UCSD-AML1 (cell line): ENCODE measurements around the gene PDLIM7.

ENCODE experiments used
- DNase-seq: peaks from one replicate; lab custom pipeline; 2025; ENCODE audit not compliant: unreplicated experiment; lab: John Stamatoyannopoulos, UW

The PDLIM7 gene

DNA sequence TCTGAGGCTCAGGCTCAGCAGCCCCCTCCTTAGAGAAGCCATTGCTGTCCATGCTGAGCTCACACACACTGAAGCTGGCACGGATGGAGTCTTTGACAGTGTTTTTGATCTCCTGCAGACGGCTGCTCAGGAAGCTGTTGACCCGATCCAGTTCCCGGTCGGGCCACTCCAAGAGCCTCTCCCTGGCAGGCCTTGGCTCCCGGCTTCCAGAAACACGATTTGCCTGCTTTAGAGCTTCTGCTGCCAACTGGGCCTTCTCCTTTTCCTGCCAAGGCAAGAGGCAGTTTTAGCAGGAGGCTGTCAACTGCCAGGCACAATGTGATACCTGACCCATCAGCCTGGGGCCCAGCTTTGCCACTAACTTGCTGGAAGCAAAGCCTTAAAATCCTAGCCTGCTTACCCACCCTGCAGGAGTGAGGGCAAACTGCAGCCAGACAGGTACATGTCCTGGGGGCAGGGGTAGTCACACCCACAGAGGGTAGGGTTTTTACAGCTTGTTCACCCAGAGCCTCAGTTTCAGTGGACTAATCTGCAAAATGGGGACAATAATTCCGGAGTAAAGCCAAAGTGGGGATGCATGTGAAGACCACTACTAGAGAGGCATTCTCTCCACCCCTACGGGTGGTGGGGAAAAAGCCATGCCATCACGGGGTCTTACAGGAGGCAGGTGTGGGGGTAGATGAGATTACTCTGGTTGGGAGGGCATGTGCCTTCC lies 27.7 kb upstream of the PDLIM7 start:
- DNase-seq, result no peak

DNA sequence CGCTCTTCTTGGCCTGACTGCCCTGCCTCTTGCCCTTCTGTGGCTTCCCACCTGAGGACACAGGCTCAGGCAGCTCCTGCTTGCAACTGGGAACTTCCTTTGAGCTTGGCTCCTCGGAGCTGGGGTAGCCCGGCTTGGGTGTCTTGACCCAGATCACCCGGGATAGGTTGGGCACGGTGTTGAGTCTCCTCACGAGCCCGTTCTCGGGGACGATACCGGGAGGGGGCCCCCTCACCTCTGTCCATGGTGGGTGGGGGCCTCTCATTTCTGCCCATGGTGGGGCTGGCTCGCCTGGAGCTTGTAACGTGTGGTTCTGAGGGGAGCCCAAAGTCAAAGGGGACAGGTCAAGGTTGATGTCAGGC lies 27.1 kb upstream of the PDLIM7 start:
- no peak for DNase-seq

GRCh38 chr5:177523711-177524538 lies 26.5 kb upstream of the PDLIM7 start:
- DNase-seq, result no peak

- no peak for DNase-seq
These were observed 23.6 kb upstream of the PDLIM7 start for GRCh38 chr5:177520916-177521513.

GRCh38 chr5:177520271-177520670 lies 22.9 kb upstream of the PDLIM7 start:
- no peak for DNase-seq

DNA sequence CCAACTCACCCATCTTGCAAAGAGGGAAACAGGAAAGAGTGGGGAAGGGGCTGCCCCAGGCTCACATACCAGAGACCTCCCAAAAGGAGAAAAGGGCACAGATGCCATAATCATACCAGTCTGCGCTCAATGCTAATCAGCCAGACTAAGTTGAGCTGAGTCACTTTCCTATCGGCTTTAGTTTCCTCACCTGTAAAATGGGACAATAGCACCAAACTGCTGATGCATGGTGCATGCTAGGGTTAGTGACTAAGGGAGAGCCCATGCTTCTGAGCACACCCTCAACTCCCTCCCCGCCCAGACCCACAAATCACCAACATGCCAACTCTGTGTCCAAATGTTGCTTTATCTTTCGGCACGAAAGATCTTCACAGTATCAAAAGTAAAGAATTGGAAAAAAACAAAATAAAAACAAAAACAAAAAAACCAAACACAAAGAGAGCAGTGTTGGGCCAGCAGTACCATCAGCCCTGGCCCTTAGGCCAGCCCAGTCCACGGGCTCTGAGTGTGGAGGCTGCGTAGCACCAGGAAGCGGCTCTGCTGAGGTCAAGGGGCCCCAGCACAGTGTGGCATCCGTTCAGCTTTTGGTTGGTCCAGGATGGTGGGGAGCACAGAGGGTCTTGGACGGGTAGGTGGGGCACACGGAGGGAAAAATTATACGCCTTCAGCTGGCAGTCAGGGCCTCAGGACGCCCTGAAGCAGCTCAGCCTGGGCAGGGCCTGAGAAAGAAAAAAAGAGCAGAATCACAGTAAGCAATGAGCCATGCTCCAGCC lies 22.2 kb upstream of the PDLIM7 start:
- DNase-seq, result no peak

DNA sequence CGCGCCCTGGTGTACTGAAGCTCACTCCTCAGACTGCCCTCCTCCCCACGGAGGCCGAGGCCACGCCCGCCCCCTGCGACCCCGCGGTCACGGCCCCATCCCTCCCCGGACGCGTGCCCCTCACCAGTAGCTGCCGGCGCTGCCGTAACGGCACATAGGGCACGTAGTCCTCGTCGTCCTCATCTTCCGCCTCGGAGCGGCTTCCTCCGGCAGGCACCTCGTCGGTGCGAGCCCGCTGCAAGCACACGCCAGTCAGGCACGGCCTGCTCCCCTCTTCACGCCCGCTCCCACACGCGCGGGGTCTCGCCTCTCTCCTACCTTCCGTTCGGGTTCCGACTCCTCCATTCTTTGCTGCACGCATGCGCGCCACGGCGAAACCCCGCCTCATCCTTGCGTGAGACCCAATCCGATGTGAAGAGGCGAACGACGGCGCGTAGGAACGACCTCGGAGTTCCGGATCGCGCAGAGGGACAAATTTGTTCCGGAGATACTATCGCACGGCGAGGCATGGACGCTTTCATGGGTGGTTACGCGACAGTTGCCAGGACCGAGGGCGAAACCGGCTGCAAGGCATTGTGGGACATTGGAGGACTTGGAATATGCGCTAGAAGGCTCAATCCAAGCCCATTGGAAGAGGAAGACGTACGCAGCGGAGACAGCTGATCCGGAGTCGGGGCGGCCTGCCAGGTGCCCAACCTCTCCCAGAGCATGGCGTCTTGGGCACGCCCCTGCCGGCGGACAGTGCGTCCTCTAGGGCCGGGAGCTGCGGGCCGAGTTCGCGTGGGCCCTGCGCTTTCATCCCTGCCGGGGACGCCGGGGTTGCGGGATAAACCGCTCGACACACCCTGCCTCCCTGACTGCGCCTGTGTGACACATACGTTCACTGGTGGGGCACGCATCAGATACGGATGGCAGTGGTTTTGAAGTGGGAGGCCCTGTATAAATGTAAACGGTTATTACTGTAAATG lies 19.5 kb upstream of the PDLIM7 start, which contains the start of gene DDX41:
TSS of gene DDX41 (minus strand) at position 361 of the 968 bp plus-strand sequence. CDS start at position 345, 16 bp downstream.
- DNase-seq, result peak; percentile 98

DNA sequence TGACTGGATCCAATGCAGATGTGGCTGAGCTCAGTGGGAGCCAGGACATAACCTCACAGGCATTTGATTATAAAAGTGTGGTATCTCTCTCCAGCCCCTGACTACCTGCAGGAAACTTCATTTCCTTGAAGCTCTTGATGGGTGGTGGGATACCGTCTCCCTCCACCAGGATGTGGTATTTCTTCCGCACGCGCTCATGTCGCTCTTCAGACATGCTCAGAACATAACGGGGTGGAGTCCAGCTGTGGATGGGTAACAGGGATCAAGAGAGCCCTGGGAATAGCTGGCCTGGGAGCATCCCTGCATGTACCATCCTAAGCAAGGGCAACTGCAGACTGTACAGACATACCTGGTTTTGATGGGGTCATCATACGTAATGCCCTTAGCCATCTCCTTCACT lies 18.2 kb upstream of the PDLIM7 start:
- DNase-seq, result no peak

- no peak for DNase-seq
These were observed 17.1 kb upstream of the PDLIM7 start for GRCh38 chr5:177514541-177514940.

DNA sequence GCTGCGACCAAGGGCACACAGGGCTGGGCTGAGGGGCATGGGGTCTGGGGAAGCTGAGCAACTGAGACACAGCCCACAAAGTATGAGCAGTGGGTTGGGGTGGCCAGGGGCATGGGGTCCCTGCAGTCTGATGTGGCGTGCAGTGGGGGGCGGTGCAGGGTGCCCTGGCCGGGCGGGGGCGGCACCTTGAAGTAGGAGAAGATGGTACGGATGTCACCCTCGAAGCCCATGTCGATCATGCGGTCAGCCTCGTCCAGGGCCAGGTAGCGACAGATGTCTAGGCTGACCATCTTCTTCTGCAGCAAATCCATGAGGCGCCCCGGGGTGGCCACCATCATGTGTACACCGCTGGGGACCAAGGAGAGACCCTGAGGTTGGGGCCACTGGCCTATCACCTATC lies 16.1 kb upstream of the PDLIM7 start:
- no peak for DNase-seq

DNA sequence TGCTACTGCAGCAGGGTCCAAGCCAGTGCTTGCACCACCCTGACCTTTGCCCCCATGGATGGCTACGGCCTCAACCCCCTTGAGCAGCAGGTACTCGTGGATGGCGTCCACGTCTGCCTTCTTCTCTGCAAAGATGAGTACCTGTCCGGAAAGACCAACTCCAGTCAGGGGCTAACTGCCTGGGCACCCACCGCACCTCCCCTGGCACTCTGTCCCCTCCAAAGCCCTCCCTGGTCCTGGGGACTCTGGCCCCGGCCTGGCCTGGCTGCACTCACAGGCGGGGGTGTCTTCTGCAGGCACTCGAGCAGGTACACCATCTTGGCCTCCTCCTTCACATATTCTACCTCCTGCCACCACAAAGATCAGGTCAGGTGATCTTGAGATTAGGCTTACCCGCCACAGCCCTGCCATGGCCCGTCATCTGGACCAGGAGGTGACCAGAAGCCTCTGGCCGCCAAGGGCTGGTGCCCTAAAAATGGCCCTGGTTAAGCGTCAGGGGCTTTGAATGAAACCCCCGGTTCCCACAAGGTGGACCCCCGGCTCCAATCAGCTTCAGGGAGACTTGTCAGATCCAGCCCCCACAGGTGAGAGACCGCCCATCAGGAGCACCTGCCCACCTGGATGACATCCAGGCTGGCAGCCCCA lies 15.5 kb upstream of the PDLIM7 start:
- no peak for DNase-seq

DNA sequence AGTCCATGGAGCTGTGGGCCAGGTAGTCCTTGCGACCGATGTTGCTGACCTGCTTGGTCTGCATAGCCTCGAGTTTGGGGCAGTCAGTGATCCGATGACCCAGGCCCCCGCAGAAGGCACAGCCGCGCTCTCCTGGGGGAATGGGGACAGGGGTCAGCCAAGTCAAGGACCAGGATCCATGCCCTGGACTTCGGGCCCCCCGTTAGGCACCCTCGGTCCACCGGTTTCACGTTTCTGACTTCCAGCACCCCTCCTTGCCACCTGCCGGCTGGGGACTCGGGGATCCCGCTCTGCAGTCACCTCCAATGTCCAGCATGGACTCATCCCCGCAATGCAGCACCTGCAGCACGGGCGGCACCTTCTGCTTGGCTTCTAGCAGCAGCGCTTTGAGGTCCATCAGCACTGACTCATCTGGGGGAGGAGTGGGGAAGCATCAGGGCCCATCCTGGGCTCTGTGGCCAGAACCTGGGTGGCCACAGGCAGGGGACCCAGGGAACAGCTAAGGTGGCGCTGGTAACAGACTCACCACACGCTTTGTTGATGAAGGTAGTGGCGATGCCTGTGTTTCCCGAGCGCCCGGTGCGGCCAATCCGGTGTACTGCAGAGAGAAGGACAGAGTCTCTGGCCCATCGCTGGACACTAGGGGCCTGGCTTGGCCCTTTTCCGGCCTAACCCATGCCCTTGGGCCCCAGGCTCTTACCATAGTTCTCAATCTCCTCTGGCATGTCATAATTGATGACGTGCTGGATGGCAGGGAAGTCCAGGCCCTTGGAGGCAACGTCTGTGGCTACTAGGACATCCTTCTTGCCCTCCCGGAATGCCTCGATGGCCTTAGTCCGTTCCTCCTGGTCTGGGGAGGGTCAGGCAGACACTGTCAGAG lies 14.6 kb upstream of the PDLIM7 start:
- DNase-seq, result no peak

GRCh38 chr5:177511181-177511580 lies 13.8 kb upstream of the PDLIM7 start:
- no peak for DNase-seq

DNA sequence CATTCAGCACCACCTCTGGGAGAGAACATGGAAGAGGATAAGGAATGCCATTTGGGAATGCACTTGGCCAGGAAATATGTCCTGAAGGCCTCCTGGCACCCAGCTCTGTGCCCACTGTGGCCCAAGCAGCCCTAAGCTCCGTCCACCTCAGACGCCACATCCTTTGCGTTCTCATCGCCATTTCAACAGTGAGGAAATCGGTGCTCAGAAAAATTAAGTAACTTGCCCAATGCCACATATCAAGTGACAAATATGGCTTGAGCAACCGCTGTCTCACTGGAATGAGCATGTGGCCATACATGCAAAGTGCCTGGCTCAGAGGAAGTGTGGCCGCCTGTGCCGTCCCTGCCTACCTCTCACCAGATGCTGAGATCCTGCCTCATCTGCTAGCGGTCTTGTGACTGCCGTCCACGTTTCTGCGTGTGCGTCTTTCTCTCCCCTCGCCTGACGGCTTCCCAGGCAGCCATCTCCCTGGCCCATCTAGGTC lies 13.2 kb upstream of the PDLIM7 start:
- no peak for DNase-seq

GRCh38 chr5:177509991-177510566 lies 12.7 kb upstream of the PDLIM7 start:
- peak; percentile 37 for DNase-seq

- peak; percentile 67 for DNase-seq
These were observed 12.1 kb upstream of the PDLIM7 start, which contains the start of gene DOK3 for GRCh38 chr5:177509381-177509951. Gene DOK3 (minus strand): TSS chr5:177509826. CDS start chr5:177509540, 286 bp downstream.

DNA sequence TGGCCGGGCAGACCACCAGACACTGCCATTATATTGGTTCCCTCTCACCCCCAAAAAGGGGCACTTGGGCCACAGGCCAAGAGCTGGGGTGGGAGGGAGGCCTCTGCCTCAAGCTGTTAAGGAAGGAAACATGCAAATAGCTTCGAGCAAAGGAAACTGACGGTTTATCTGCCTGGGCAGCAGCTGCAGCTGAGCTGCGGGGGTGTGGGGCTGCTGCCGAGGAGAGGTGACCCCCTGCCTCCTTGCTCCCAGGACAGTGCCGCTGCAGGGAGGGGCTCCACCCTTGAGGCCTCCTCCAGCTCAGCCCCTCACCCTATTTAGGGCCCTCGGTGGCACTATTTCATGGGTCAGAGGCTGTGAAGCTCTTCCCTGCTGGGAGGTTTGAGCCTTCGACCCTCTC lies 11.4 kb upstream of the PDLIM7 start:
- DNase-seq, result peak; percentile 66

GRCh38 chr5:177508221-177508611 lies 10.8 kb upstream of the PDLIM7 start:
- DNase-seq, result no peak
